MM.1S (cell line): ENCODE data around the gene IL20RB.

ENCODE experiments used
- DNase-seq: peaks from one replicate; pipeline ENCODE4 v3.0.0-alpha.2; 2015
- H2AFZ ChIP-seq: fragments of 300-600 bp; sonication (generic); 2 replicates; pipeline ENCODE4 v1.6.0; 2016; ENCODE audit warnings: antibody characterized with exemption, low read length
- H3F3A ChIP-seq: fragments of 300-600 bp; sonication (generic); 2 replicates; pipeline ENCODE4 v1.6.1; 2016; ENCODE audit warnings: mild to moderate bottlenecking, antibody characterized with exemption, low read length, moderate library complexity, mixed read lengths; ENCODE audit not compliant: insufficient read depth
- H3K27ac ChIP-seq: fragments of 300-600 bp; sonication (generic); 2 replicates; pipeline ENCODE4 v1.5.1; 2016; ENCODE audit warnings: mild to moderate bottlenecking, low read length
- H3K27me3 ChIP-seq: fragments of 300-600 bp; sonication (generic); replicated peaks from 2 replicates; pipeline ENCODE4 v1.6.0; 2016; ENCODE audit warnings: low read length; ENCODE audit not compliant: insufficient read depth
- H3K36me3 ChIP-seq: fragments of 300-600 bp; sonication (generic); replicated peaks from 2 replicates; pipeline ENCODE4 v1.6.1; 2016; ENCODE audit warnings: mild to moderate bottlenecking, low read length, mixed read lengths; ENCODE audit not compliant: insufficient read depth
- H3K4me1 ChIP-seq: fragments of 300-600 bp; sonication (generic); 2 replicates; pipeline ENCODE4 v1.6.1; 2016; ENCODE audit warnings: low read length, mixed read lengths
- H3K4me2 ChIP-seq: fragments of 300-600 bp; sonication (generic); 2 replicates; pipeline ENCODE4 v1.6.0; 2016; ENCODE audit warnings: low read depth, low read length
- H3K4me3 ChIP-seq: fragments of 300-600 bp; sonication (generic); 2 replicates; pipeline ENCODE4 v1.5.1; 2016; ENCODE audit warnings: low read length, mixed read lengths
- H3K79me2 ChIP-seq: fragments of 300-600 bp; sonication (generic); 2 replicates; pipeline ENCODE4 v1.6.1; 2016; ENCODE audit warnings: mixed run types, low read length, mixed read lengths
- H3K9ac ChIP-seq: fragments of 300-600 bp; sonication (generic); 2 replicates; pipeline ENCODE4 v1.6.1; 2016; ENCODE audit warnings: low read length, mixed read lengths
- H3K9me2 ChIP-seq: fragments of 300-600 bp; sonication (generic); replicated peaks from 2 replicates; pipeline ENCODE4 v1.6.1; 2016; ENCODE audit warnings: mild to moderate bottlenecking, low read length, mixed read lengths; ENCODE audit not compliant: insufficient read depth
- H3K9me3 ChIP-seq: fragments of 300-600 bp; sonication (generic); replicated peaks from 2 replicates; pipeline ENCODE4 v1.6.1; 2016; ENCODE audit warnings: mild to moderate bottlenecking, low read length, mixed read lengths; ENCODE audit not compliant: insufficient read depth
- H4K20me1 ChIP-seq: fragments of 300-600 bp; sonication (generic); 2 replicates; pipeline ENCODE4 v1.6.1; 2016; ENCODE audit warnings: mild to moderate bottlenecking, low read length, moderate library complexity, mixed read lengths; ENCODE audit not compliant: insufficient read depth
- EZH2 ChIP-seq: fragments of 300-600 bp; sonication (generic); optimal IDR thresholded peaks from 2 replicates; pipeline ENCODE3; 2017; ENCODE audit warnings: low read depth, mild to moderate bottlenecking, antibody characterized with exemption, low read length, mixed read lengths
- EZH2phosphoT487 ChIP-seq: fragments of 300-600 bp; sonication (generic); IDR thresholded peaks from 2 replicates; pipeline ENCODE4 v1.6.1; 2018; ENCODE audit warnings: antibody characterized with exemption, low read length
- TF ChIP-seq, protein P1 (sequence below): fragments of 300-600 bp; sonication (generic); IDR thresholded peaks from 2 replicates; pipeline ENCODE4 v1.5.1; 2016; ENCODE audit warnings: antibody characterized with exemption, low read length, mixed read lengths

The IL20RB gene

GRCh38 chr3:137046747-137047146, 89.0 kb downstream of the IL20RB start:
- Histone ChIP-seq H4K20me1 (no peaks in the 10 kb centered on the region), H3K36me3 (no peaks in the 10 kb centered on the region), H3K9me3 (no peaks in the 10 kb centered on the region), H3K4me1 (no peaks in the 10 kb centered on the region), H3K79me2 (no peaks in the 10 kb centered on the region), H3K4me3 (no peak overlapping the region), H3K9ac (no peak overlapping the region), H3K27me3 (no peaks in the 10 kb centered on the region), H2AFZ (no peak overlapping the region), H3K9me2 (no peaks in the 10 kb centered on the region), H3K27ac (no peak overlapping the region), H3F3A (no peaks in the 10 kb centered on the region), H3K4me2 (no peak overlapping the region)
- no peak for DNase-seq
- TF ChIP-seq EZH2 (no peak), EZH2phosphoT487 (no peak)
- TF ChIP-seq, protein P1, sequence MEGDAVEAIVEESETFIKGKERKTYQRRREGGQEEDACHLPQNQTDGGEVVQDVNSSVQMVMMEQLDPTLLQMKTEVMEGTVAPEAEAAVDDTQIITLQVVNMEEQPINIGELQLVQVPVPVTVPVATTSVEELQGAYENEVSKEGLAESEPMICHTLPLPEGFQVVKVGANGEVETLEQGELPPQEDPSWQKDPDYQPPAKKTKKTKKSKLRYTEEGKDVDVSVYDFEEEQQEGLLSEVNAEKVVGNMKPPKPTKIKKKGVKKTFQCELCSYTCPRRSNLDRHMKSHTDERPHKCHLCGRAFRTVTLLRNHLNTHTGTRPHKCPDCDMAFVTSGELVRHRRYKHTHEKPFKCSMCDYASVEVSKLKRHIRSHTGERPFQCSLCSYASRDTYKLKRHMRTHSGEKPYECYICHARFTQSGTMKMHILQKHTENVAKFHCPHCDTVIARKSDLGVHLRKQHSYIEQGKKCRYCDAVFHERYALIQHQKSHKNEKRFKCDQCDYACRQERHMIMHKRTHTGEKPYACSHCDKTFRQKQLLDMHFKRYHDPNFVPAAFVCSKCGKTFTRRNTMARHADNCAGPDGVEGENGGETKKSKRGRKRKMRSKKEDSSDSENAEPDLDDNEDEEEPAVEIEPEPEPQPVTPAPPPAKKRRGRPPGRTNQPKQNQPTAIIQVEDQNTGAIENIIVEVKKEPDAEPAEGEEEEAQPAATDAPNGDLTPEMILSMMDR: no peak

DNA sequence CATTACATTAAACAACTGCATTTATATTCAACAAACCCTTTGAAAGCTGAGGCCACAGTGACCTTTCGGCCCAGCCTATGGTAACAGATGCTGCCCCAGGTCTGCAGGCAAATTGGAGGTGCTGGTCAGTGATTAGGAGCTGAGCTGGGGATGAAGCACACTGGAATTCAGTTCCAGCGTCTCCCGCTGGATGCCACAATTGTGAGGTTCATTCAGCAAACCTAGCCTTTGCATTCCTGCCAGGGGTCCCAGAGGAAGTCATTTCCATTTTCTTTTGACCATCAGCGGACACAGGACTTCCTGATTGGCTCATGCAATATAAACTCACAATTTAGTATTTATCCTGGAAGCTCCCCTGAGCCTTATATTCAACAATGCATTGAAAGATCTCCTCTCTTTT, 89.5 kb downstream of the IL20RB start:
- Histone ChIP-seq H3K27ac (no peak overlapping the region), H3K27me3 (no peaks in the 10 kb centered on the region), H3K9me3 (no peaks in the 10 kb centered on the region), H3K79me2 (no peaks in the 10 kb centered on the region), H4K20me1 (no peaks in the 10 kb centered on the region), H2AFZ (no peak overlapping the region), H3K4me1 (no peaks in the 10 kb centered on the region), H3K9me2 (no peaks in the 10 kb centered on the region), H3K9ac (no peak overlapping the region), H3K4me2 (no peak overlapping the region), H3F3A (no peaks in the 10 kb centered on the region), H3K36me3 (no peaks in the 10 kb centered on the region), H3K4me3 (no peak overlapping the region)
- TF ChIP-seq EZH2: no peak
- TF ChIP-seq, protein P1: no peak
- TF ChIP-seq EZH2phosphoT487: no peak
- no peak for DNase-seq

DNA sequence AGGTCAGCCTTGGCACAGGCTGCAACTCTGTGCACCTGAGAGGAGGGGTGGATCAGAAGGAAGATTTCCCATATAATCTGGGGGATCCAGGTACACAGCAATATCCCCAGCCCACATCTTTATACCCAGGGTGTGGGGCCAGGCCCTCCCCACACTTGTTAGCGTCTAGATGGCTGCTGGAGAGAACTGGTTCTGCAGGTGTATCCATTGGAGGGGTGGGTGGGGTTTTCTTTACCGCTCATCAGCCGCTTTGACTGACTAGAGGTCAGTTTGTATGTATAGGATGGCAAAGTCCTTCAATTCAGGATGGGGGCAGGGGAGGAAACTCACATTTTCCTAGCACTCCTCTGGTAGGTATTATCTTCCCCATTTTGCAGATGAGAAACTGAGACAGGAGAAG, 92.5 kb downstream of the IL20RB start:
- Histone ChIP-seq H3K27me3 (no peaks in the 10 kb centered on the region), H3K4me2 (no peak overlapping the region), H3K79me2 (no peaks in the 10 kb centered on the region), H3K9ac (no peak overlapping the region), H3K4me3 (no peak overlapping the region), H3K9me3 (no peaks in the 10 kb centered on the region), H3K9me2 (no peaks in the 10 kb centered on the region), H3K27ac (no peak overlapping the region), H3K36me3 (no peaks in the 10 kb centered on the region), H3F3A (no peaks in the 10 kb centered on the region), H3K4me1 (no peaks in the 10 kb centered on the region), H2AFZ (no peak overlapping the region), H4K20me1 (no peaks in the 10 kb centered on the region)
- no peak for TF ChIP-seq EZH2phosphoT487
- TF ChIP-seq, protein P1: no peak
- TF ChIP-seq EZH2: no peak
- no peak for DNase-seq
